ENCODE data around the gene LRRC27.
"Not testable (repeated sequence)": the region's sequence is repeated elsewhere in the genome, so short reads cannot be mapped to it uniquely, and the experiment has no call there.

Gene LRRC27

GRCh38 chr10:132337854-132338253, 5.9 kb downstream of the LRRC27 start:
- DNase-seq (ENCODE audit: low read depth in 2 of 2) = not testable (repeated sequence)

GRCh38 chr10:132338876-132339275, 6.9 kb downstream of the LRRC27 start:
- DNase-seq (ENCODE audit: low read depth in 2 of 2) = no peak

- DNase-seq (ENCODE audit: low read depth in 2 of 2) = no peak
Measured at GRCh38 chr10:132339276-132339675, 7.3 kb downstream of the LRRC27 start.

- no peak for DNase-seq (ENCODE audit: low read depth in 2 of 2)
Measured at GRCh38 chr10:132341017-132341416, 9.0 kb downstream of the LRRC27 start.

DNA sequence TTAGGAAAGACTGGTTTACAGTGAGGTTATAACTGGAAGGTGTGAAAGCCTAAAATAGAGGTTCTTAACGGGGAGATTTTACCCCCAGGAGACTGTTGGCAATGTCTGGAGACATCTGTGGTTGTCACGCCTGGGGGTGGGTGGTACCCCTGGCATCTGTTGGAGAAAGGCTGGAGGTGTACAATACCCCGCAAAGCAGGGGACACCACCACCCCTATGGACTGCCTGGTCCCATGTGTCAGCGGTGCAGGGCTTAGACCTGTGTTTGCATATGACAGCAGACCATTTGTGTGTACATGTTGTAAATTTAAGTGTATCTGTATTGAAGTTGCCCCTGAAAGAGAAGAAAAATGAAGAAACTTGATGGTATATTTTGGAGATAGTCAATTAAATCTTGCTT, 9.8 kb downstream of the LRRC27 start:
- no peak for DNase-seq (ENCODE audit: low read depth in 2 of 2)

GRCh38 chr10:132342553-132342952, 10.6 kb downstream of the LRRC27 start:
- DNase-seq (ENCODE audit: low read depth in 2 of 2) = no peak

DNA sequence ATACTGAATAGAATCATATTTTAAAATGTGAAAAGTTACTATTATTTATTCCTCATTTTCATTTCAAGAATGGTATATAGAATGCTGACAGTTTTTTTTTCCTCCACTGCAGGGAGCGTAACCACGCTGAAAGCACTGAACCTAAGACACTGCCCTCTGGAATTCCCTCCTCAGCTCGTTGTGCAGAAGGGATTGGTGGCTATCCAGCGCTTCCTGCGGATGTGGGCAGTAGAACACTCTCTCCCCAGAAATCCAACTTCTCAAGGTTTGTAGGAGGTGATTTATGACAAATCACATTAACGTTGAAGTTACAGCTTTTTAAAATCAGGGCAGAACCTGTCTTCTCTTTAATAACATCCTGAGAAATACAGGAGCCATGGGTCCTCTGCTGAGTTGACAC, 12.4 kb downstream of the LRRC27 start:
- DNase-seq (ENCODE audit: low read depth in 2 of 2) = no peak

DNA sequence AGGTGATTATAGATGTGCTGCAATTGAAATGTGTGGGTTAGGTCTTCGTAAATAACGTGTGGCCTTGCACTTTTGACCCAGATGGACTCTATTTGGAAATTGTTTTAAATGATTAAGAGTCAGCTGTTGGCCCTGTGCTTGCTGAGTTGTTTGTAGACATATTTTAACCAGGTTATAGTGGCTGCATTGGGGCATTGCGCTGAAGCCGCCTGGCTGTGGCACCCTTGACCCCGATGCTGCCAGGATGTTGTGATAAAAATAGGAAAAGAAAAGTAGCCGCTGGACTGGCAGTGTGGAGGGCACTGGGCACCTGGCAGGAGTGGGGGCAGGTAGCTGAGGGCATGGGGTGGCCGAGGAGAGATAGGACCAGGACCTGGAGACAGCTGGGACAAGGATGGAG, 13.4 kb downstream of the LRRC27 start:
- no peak for DNase-seq (ENCODE audit: low read depth in 2 of 2)

- no peak for DNase-seq (ENCODE audit: low read depth in 2 of 2)
Measured at GRCh38 chr10:132346806-132347205, 14.8 kb downstream of the LRRC27 start.

- DNase-seq (ENCODE audit: low read depth in 2 of 2) = no peak
Measured at GRCh38 chr10:132347211-132347930, 15.4 kb downstream of the LRRC27 start.

DNA sequence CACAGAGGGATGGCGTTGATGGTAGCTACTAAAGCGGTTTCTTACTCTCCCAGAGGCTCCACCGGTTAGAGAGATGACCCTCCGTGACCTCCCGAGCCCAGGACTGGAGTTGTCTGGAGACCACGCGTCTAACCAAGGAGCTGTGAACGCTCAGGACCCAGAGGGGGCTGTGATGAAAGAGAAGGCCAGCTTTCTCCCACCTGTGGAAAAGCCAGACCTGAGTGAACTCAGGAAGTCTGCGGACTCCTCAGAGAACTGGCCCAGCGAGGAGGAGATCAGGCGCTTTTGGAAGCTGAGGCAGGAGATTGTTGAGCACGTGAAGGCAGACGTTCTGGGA, 15.9 kb downstream of the LRRC27 start:
- no peak for DNase-seq (ENCODE audit: low read depth in 2 of 2)

DNA sequence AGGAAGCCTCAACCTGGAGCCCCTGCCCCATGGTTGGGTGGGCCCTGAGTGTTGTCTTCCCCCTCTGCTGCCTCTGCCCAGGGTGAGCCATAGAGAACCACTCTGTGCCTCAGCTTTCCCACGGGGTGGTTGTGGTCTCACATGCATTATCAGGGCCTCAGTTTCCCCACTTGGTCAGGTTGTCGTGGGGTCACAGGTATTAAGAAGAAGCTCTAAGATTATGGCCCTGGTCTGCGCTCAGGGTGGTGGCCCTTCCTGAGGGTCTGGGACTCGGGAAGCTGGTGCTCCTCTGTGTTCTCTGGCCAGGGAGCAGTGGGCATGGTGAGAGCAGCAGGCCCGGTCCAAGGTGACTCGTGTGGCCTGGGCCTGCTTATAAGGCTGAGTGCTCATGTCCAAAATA, 17.8 kb downstream of the LRRC27 start:
- DNase-seq (ENCODE audit: low read depth in 2 of 2) = no peak

- no peak for DNase-seq (ENCODE audit: low read depth in 2 of 2)
Measured at GRCh38 chr10:132350391-132350790, 18.4 kb downstream of the LRRC27 start.

DNA sequence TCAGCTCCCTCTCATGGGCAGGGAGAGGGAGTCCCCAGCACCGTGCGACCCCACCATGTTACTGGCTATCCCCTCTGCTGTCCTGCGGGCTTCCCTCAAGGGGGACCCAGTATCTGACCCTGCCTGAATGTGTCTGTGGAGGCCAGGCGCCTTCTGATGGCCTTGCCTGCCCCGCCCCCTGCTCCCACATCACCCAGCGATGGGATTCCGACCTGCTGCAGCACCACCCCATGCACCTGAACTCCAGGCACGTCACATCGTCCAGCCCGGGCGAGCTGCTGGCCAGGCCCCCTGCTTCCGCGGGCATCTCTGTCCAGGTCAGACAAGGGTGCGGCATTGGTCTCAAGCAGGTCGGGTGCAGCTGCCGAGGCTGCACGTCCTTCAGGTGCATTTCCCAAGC, 19.0 kb downstream of the LRRC27 start:
- no peak for DNase-seq (ENCODE audit: low read depth in 2 of 2)

GRCh38 chr10:132351611-132352010, 19.6 kb downstream of the LRRC27 start:
- DNase-seq (ENCODE audit: low read depth in 2 of 2) = no peak

GRCh38 chr10:132352462-132353308, 20.7 kb downstream of the LRRC27 start:
- peak in 1 of 2 experiments; percentile 4 for DNase-seq (ENCODE audit: low read depth in 2 of 2)

DNA sequence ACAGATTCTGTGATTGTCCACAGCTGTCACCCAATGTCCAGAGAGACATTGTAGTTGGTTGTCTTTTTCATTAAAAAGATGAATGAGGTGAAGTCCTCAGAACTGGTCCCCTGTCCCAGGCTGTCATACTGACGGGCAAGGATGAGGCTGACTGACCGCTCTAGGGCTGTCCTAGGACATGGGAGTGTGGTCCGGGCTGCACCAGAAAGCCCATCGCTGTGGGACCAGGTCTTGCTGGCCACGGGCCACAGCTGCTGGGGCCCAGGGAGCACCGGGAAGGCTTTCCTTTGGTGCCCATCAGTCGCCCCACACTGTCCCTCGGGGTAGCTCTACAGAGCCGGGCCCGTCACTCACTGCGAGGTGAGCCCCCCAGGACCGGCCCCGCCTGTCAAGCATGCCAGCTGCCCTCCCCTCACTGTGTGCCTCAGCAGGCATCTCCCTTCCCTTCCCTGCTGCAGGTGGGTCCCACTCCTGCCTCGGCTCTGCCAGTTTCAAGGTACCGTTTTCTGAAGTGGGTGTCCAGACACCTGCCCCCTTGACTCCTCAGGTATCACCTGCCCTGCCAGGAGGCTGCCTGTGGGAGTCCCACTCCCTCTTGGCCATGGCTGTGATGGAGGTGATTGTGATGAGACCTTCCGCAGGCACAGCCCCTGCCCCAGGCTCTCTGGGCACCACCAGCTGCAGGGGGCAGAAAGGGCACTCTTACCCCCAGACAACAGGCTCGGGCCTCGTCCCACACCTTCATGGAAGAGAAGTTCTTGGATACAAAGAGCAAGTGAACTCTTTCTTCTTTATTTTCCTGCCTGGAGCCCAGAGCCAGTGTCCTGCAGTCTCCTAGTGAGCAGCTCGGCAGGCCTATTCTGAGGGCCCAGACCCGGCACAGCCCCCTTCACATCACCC, 21.7 kb downstream of the LRRC27 start:
- no peak for DNase-seq (ENCODE audit: low read depth in 2 of 2)

DNA sequence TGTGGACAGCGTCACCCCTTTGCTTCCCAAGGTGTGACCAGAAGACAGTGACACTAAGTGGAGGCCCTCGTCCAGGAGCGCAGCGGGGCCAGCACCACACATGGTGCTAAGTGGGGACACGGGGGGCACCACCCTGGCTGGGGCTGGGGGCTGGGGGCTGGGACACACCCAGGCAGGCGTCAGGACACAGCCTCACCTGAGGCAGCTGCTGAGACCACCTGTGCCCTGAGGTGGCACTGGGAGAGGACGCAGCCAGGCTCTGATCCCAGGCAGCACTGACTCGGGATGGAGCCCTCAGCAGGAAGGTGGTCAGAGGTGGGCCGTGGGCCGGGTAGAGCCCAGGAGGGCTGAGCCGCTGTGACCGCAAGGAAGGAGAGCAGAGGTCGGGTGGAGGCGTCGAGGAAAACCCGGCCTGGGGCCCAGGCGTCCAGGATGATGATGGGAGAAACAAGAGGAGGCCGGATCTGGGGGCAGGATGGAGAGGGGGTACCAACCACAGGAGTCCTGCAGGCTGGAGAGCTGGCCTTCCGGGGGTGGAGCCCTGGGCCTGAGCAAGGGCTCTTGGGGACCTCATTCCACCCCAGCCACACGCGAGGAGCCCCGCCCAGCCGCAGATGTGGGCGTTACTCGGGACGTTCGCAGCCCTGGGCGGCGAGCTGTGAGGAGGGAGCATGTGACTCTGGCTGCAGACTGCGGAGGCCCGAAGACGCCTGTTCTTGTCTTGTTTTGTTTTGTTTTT, 22.5 kb downstream of the LRRC27 start:
- DNase-seq (ENCODE audit: low read depth in 2 of 2) = no peak

GRCh38 chr10:132355297-132355696, 23.3 kb downstream of the LRRC27 start:
- no peak for DNase-seq (ENCODE audit: low read depth in 2 of 2)

DNA sequence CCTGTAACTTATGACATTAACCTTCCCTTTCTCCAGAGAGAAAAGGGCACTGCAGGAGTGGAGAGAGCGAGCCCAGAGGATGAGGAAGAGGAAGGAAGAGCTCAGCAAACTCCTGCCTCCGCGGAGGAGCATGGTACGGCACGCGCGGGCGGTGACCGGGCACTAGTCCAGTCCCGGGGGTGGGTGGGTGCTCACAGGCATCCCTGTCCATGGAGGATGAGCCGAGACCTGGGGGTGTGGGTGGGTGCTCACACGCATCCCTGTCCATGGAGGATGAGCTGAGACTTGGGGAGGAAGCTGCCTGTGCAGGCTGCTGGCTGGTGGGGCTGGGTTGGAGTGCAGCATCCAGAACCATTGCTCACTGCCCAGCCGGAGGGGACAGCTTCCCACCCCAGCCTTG, 23.8 kb downstream of the LRRC27 start:
- DNase-seq (ENCODE audit: low read depth in 2 of 2) = no peak

DNA sequence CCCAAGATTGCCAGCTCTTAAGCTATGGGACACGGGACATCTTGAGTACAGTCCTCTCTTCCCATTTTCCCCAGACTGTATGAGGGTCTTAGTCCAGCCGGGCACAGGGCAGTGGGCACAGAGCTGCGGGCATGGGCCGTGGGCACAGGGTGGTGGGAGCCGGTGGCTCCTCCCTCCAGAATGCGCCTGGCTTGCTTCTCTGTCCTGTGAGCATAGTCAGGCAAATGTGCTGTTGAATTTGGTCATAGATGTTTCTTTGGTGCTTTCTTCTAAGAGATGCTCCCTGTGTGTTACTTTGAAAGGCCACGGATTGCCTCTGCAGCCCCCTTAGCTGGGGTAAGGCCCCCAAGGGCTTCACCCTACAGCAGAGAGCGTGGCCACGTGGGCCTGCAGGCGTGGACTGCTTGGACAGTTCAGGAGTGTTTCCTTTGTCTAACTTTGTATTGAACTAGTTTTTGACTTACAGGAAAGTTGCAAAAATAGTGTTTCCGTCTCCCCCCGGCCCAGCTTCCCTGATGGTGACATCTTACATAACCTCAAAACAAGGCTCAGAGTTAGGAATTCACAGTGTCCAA, 24.7 kb downstream of the LRRC27 start:
- no peak for DNase-seq (ENCODE audit: low read depth in 2 of 2)

Measured in fibroblast of skin of left quadriceps (primary cell).